Measurements from ENCODE around the gene DNAH8.

DNAH8 gene

DNA sequence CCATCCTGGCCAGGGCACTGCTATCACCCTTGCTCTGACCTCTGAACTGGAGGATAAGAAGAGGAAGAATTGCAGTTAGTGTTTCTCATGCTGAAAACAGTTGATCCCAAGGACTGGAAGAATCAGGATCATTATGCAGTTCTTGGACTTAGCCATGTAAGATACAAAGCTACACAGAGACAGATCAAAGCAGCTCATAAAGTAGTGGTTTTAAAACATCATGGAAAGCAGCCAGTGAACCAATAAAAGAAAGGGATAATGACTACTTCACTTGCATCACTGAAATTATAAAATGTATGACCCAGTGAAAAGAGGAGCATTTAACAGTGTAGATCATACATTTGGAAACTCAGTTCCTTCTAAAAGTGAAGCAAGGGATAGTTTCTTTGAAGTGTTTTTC is 47.7 kb downstream of the DNAH8 start:
- no peaks in the 10 kb centered on the region for H3K4me1 ChIP-seq (ENCODE audit: control insufficient read depth in 1 of 2, insufficient read depth in 1 of 2, low read depth in 1 of 2, low read length in 1 of 2)
- no peak overlapping the region for H3K4me3 ChIP-seq (ENCODE audit: low read depth in 1 of 2, low read length in 1 of 2)
- TF ChIP-seq, protein P1, sequence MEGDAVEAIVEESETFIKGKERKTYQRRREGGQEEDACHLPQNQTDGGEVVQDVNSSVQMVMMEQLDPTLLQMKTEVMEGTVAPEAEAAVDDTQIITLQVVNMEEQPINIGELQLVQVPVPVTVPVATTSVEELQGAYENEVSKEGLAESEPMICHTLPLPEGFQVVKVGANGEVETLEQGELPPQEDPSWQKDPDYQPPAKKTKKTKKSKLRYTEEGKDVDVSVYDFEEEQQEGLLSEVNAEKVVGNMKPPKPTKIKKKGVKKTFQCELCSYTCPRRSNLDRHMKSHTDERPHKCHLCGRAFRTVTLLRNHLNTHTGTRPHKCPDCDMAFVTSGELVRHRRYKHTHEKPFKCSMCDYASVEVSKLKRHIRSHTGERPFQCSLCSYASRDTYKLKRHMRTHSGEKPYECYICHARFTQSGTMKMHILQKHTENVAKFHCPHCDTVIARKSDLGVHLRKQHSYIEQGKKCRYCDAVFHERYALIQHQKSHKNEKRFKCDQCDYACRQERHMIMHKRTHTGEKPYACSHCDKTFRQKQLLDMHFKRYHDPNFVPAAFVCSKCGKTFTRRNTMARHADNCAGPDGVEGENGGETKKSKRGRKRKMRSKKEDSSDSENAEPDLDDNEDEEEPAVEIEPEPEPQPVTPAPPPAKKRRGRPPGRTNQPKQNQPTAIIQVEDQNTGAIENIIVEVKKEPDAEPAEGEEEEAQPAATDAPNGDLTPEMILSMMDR (IDR thresholded peaks at IDR 0.05): no peak
- H3K27ac ChIP-seq: no peak overlapping the region
- no peaks in the 10 kb centered on the region for H3K27me3 ChIP-seq
- H3K36me3 ChIP-seq: no peaks in the 10 kb centered on the region
- H3K9me3 ChIP-seq: no peaks in the 10 kb centered on the region

DNA sequence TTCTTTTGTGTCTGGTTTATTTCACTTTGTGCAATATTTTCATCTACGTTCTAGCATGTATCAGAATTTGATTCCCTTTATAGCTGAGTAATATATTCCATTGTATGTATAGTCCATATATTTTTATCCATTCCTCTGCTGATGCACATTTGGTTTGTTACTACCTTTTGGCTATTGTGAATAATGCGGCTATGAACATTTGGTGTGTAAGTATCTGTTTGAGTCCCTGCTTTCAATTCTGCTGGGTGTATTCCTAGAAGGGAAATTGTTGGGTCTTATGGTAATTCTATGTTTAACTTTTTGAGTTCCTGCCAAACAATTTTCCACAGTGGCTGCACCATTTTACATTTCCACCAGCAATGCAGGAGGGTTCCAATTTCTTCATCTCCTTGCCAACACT is 52.4 kb downstream of the DNAH8 start:
- Histone ChIP-seq H3K27me3 (no peaks in the 10 kb centered on the region), H3K36me3 (no peaks in the 10 kb centered on the region), H3K4me3 (ENCODE audit: low read depth in 1 of 2, low read length in 1 of 2) (no peak overlapping the region), H3K4me1 (ENCODE audit: control insufficient read depth in 1 of 2, insufficient read depth in 1 of 2, low read depth in 1 of 2, low read length in 1 of 2) (no peaks in the 10 kb centered on the region), H3K27ac (no peak overlapping the region), H3K9me3 (no peaks in the 10 kb centered on the region)
- TF ChIP-seq, protein P1 (IDR thresholded peaks at IDR 0.05): no peak

DNA sequence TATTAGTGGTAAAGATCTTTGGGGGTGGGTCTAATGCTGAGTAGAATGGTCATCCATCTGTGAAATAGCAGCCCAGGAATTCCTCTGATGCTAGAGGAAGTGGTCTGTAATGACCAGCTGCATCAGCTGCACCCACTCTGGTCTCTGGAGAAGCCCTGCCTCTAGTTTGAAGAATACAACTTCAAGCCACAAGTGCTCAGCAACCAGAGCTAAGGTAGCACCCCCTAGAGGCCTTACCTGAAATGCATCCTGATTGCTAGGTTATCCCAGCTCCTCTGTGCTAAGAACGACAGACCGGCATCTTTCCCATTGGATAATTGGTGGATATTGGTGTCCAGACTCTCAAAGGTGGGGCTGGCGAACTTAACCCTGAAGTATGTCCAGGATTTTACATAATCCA is 58.2 kb downstream of the DNAH8 start:
- Histone ChIP-seq H3K4me3 (ENCODE audit: low read depth in 1 of 2, low read length in 1 of 2) (no peak overlapping the region), H3K27me3 (no peaks in the 10 kb centered on the region), H3K36me3 (no peaks in the 10 kb centered on the region), H3K9me3 (no peaks in the 10 kb centered on the region), H3K27ac (no peak overlapping the region), H3K4me1 (ENCODE audit: control insufficient read depth in 1 of 2, insufficient read depth in 1 of 2, low read depth in 1 of 2, low read length in 1 of 2) (no peaks in the 10 kb centered on the region)
- TF ChIP-seq, protein P1 (IDR thresholded peaks at IDR 0.05): no peak

DNA sequence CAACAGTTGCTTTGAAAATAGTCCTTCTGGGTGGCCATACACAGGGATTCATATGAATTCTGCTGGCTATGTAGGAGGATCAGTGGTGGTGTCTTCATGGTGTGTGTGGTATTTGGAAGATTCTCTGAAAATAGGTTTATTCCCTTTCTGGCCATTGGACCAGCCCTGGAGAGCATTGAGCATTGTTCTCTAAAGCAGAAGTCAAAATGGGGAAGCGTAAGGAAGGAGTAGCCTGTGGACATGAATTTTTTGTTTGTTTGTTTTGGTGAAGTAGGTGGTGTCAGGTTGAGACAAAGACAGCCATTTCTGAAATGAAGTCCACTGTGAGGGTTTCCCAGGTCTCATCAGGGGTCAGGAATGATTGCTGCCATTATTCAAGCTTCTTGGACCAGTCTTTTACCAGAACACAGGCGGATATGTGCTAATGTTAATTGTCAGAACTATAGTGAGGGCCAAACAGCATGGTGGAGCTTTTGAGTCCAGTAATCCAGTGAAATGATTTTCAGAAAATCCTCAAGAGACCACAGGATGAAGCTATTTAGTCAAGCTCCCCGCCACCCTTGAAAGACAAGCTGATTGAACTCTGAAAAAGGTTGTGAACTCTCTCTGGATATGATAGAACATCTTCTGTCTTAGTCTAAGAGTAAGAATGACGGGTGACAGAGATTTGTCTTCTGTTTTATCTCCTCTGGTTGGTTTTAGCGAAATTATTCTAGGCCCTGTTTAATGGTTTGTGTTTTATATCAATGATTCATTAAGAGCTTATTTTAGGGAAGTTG is 60.0 kb downstream of the DNAH8 start:
- Histone ChIP-seq H3K36me3 (no peaks in the 10 kb centered on the region), H3K9me3 (no peaks in the 10 kb centered on the region), H3K4me3 (ENCODE audit: low read depth in 1 of 2, low read length in 1 of 2) (no peak overlapping the region), H3K27me3 (no peaks in the 10 kb centered on the region), H3K27ac (no peak overlapping the region), H3K4me1 (ENCODE audit: control insufficient read depth in 1 of 2, insufficient read depth in 1 of 2, low read depth in 1 of 2, low read length in 1 of 2) (no peaks in the 10 kb centered on the region)
- TF ChIP-seq, protein P1 (IDR thresholded peaks at IDR 0.05): no peak

DNA sequence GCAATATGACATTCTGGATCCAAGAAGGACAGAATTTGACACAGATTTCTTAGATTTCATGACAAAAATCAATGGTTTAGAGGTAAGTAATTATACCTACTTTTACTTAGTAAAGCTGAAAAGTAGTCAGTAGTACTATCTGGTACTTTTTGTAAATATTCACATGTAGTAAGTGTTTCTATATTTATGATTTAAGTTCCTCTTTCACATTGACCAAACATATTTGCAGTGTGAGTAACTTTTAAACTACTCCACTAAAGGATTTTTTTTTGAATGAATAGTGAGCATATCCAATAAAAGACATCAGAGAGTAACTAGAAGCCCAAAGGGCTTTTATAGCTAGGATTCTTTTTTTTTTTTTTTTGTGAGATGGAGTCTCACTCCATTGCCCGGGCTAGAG is 60.8 kb downstream of the DNAH8 start:
- H3K4me3 ChIP-seq (ENCODE audit: low read depth in 1 of 2, low read length in 1 of 2): no peak overlapping the region
- no peak overlapping the region for H3K27ac ChIP-seq
- no peaks in the 10 kb centered on the region for H3K4me1 ChIP-seq (ENCODE audit: control insufficient read depth in 1 of 2, insufficient read depth in 1 of 2, low read depth in 1 of 2, low read length in 1 of 2)
- H3K9me3 ChIP-seq: no peaks in the 10 kb centered on the region
- no peaks in the 10 kb centered on the region for H3K27me3 ChIP-seq
- TF ChIP-seq, protein P1 (IDR thresholded peaks at IDR 0.05): no peak
- no peaks in the 10 kb centered on the region for H3K36me3 ChIP-seq
